GM23338 (cell line): Measurements from ENCODE around the gene PRXL2C. TPM values are rescaled to one million over a fixed set of nuclear protein-coding genes. Genes with fewer than 3 reads are reported as not detected.

Source experiments
- ATAC-seq: fragments of 200-7000 bp; cut with Tn5 transposase; 3 replicates; pipeline ENCODE4 v1.9.1; 2020
- DNase-seq: peaks from one replicate; pipeline ENCODE4 v3.0.0-alpha.2; 2015; ENCODE audit warnings: low spot score
- H2AFZ ChIP-seq: fragments of 200-600 bp; sonication (generic); 2 replicates; pipeline ENCODE4 v1.8.0; 2016; ENCODE audit warnings: antibody characterized with exemption, mild to moderate bottlenecking, moderate library complexity
- H3F3A ChIP-seq: fragments of 200-600 bp; sonication (generic); replicated peaks from 2 replicates; pipeline ENCODE4 v1.8.0; 2017; ENCODE audit warnings: antibody characterized with exemption, mixed run types, low read depth
- H3K27ac ChIP-seq: fragments of 200-600 bp; sonication (generic); 2 replicates; pipeline ENCODE4 v1.6.1; 2016; ENCODE audit warnings: low read depth
- H3K27me3 ChIP-seq: fragments of 200-600 bp; sonication (generic); 2 replicates; pipeline ENCODE4 v1.8.0; 2016; ENCODE audit warnings: mild to moderate bottlenecking, mixed run types, moderate library complexity; ENCODE audit not compliant: insufficient read depth
- H3K36me3 ChIP-seq: fragments of 200-600 bp; sonication (generic); 2 replicates; pipeline ENCODE4 v1.8.0; 2016; ENCODE audit warnings: mild to moderate bottlenecking; ENCODE audit not compliant: insufficient read depth
- H3K4me1 ChIP-seq: fragments of 200-600 bp; sonication (generic); 2 replicates; pipeline ENCODE4 v1.8.0; 2016; ENCODE audit warnings: mild to moderate bottlenecking, moderate library complexity; ENCODE audit not compliant: insufficient read depth
- H3K4me2 ChIP-seq: fragments of 200-600 bp; sonication (generic); 2 replicates; pipeline ENCODE4 v1.7.1; 2017; ENCODE audit warnings: mixed run types
- H3K4me3 ChIP-seq: fragments of 200-600 bp; sonication (generic); 2 replicates; pipeline ENCODE4 v1.6.1; 2016; ENCODE audit warnings: mixed run types
- H3K79me2 ChIP-seq: fragments of 200-600 bp; sonication (generic); replicated peaks from 2 replicates; pipeline ENCODE4 v1.8.0; 2017; ENCODE audit warnings: mild to moderate bottlenecking; ENCODE audit not compliant: insufficient read depth
- H3K9me2 ChIP-seq: fragments of 200-600 bp; sonication (generic); 2 replicates; pipeline ENCODE4 v1.8.0; 2017; ENCODE audit not compliant: insufficient read depth
- H4K20me1 ChIP-seq: fragments of 200-600 bp; sonication (generic); replicated peaks from 2 replicates; pipeline ENCODE4 v1.8.0; 2017; ENCODE audit warnings: mild to moderate bottlenecking; ENCODE audit not compliant: insufficient read depth
- H3K27ac Mint-ChIP-seq: 2 replicates; pipeline ENCODE4 v1.8.0; 2020; ENCODE audit warnings: inconsistent platforms, mild to moderate bottlenecking, moderate library complexity, mixed read lengths
- H3K27me3 Mint-ChIP-seq: 3 replicates; pipeline ENCODE4 v1.8.0; 2022; ENCODE audit warnings: low read depth, mild to moderate bottlenecking, moderate library complexity, mixed read lengths, inconsistent platforms; ENCODE audit not compliant: insufficient read depth, poor library complexity
- H3K36me3 Mint-ChIP-seq: 3 replicates; pipeline ENCODE4 v1.8.0; 2021; ENCODE audit warnings: low read depth, mild to moderate bottlenecking, inconsistent platforms, moderate library complexity, mixed read lengths
- H3K4me1 Mint-ChIP-seq: 3 replicates; pipeline ENCODE4 v1.8.0; 2020; ENCODE audit warnings: mild to moderate bottlenecking, inconsistent platforms, mixed read lengths
- H3K4me3 Mint-ChIP-seq: 3 replicates; pipeline ENCODE4 v1.8.0; 2021; ENCODE audit warnings: moderate library complexity, mild to moderate bottlenecking, inconsistent platforms, mixed read lengths
- H3K9me3 Mint-ChIP-seq: 3 replicates; pipeline ENCODE4 v1.8.0; 2020; ENCODE audit warnings: moderate library complexity, mild to moderate bottlenecking, inconsistent platforms, mixed read lengths
- CREB1 ChIP-seq: fragments of 250-450 bp; sonication (Bioruptor Pico); IDR thresholded peaks from 2 replicates; pipeline ENCODE4 v1.5.0; 2020; ENCODE audit warnings: low read depth, mild to moderate bottlenecking, moderate library complexity
- ETS1 ChIP-seq: IDR thresholded peaks from 2 replicates; pipeline ENCODE4 v1.6.1; 2016; ENCODE audit warnings: antibody characterized with exemption
- EZH2 ChIP-seq: fragments of 200-600 bp; sonication (generic); IDR thresholded peaks from one replicate; pipeline ENCODE4 v1.8.0; 2017; ENCODE audit warnings: antibody characterized with exemption, mild to moderate bottlenecking, low read depth; ENCODE audit not compliant: unreplicated experiment
- EZH2phosphoT487 ChIP-seq: fragments of 200-600 bp; sonication (generic); IDR thresholded peaks from one replicate; pipeline ENCODE4 v1.8.1; 2018; ENCODE audit warnings: antibody characterized with exemption; ENCODE audit not compliant: unreplicated experiment
- JUNB ChIP-seq: IDR thresholded peaks from one replicate; pipeline ENCODE4 v1.6.1; 2016; ENCODE audit warnings: antibody characterized with exemption; ENCODE audit not compliant: unreplicated experiment
- NANOG ChIP-seq: IDR thresholded peaks from 2 replicates; pipeline ENCODE4 v1.6.1; 2016; ENCODE audit warnings: antibody characterized with exemption, borderline replicate concordance
- POLR2AphosphoS5 ChIP-seq: IDR thresholded peaks from 2 replicates; pipeline ENCODE4 v1.6.1; 2016; ENCODE audit warnings: antibody characterized with exemption, low read depth
- STAT1 ChIP-seq: IDR thresholded peaks from one replicate; pipeline ENCODE4 v1.6.1; 2016; ENCODE audit warnings: antibody characterized with exemption; ENCODE audit not compliant: unreplicated experiment
- ZNF114 ChIP-seq: fragments of 250-450 bp; sonication (Bioruptor Pico); IDR thresholded peaks from 2 replicates; pipeline ENCODE4 v1.5.0; 2020; ENCODE audit warnings: mild to moderate bottlenecking, moderate library complexity
- ZNF331 ChIP-seq: fragments of 250-450 bp; sonication (Bioruptor Pico); IDR thresholded peaks from 2 replicates; pipeline ENCODE4 v1.5.0; 2020; ENCODE audit warnings: low read depth, mild to moderate bottlenecking, moderate library complexity
- ZNF462 ChIP-seq: fragments of 250-450 bp; sonication (Bioruptor Pico); IDR thresholded peaks from 2 replicates; pipeline ENCODE4 v1.5.0; 2020; ENCODE audit warnings: mild to moderate bottlenecking, moderate library complexity
- polyA plus RNA-seq: library from polyadenylated mRNA; unstranded; fragments of >200 nt; fragmentation: Nextera tagmentation; extraction: Ambion mirVana; gene quantifications from 2 replicates; pipeline ENCODE4 v1.2.1, GENCODE V29; 2016
- total RNA-seq: library from RNA; depleted of rRNA; stranded (reverse); fragments of >200 nt; shearing (Covaris generic); gene quantifications from 2 replicates; pipeline ENCODE4 v1.2.3, GENCODE V29; 2014
- TF ChIP-seq, protein P1 (sequence below), 2 experiments: fragments of 200-600 bp in 1 of 2; sonication (generic) in 1 of 2; conservative IDR thresholded peaks; 2 replicates each; pipeline versions ENCODE4 v1.5.1 to v1.6.1; 2016 to 2017; ENCODE audit warnings: antibody characterized with exemption in 2 of 2, low read depth in 2 of 2, mild to moderate bottlenecking in 2 of 2, moderate library complexity in 1 of 2
- TF ChIP-seq, protein P2 (sequence below): IDR thresholded peaks from one replicate; pipeline ENCODE4 v1.6.1; 2018; ENCODE audit warnings: antibody characterized with exemption; ENCODE audit not compliant: unreplicated experiment

Gene PRXL2C
- total and polyA plus RNA-seq, 2 experiments from 2014 or later: 5.2 to 7.9 TPM

DNA sequence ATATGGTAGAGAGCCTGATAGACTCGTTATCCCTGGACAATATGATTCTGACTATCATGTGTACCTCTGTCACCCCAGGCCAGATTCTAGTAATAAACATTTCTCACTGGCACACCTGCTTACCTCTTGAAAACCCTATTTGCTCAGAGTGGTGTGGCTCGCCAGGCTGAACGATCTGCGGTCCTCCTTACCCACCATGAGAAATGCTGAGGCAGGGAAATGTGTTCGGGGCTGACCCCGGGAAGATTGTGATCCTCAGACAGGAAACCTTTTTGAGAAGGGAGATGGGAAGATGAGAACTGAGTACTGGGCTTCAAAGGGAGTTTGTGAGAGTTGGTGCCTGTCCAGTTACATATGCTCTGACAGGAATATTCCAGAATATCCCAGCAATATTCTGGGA lies 10.7 kb upstream of the PRXL2C start (continued):
- TF ChIP-seq ZNF331 (CRISPR knock-in tag) (no peak), NANOG (no peak), STAT1 (no peak), POLR2AphosphoS5 (no peak), ETS1 (no peak), EZH2 (no peak), ZNF114 (CRISPR knock-in tag) (no peak)

DNA sequence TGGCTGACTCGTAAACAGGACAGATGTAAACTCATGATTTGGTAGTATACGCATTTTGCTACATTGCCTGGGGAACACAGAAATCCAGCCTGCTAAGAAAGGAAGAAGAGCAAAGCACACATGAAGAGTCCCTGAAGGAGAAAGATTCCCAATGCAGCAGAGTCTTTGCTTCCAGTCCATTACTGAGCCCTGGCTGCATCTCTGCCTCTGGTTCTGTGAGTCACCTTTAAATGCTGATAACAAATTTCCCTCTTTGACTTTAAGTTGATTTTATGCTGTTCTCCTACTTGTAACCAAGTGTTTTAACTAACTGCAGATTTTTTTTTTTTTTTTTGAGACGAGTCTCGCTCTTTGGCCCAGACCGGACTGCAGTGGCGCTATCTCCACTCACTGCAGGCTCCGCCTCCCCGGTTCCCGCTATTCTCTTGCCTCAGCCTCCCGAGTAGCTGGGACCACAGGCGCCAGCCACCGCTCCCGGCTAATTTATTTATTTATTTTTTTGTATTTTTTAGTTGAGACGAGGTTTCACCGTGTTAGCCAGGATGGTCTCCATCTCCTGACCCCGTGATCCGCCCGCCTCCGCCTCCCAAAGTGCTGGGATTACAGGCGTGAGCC lies 8.5 kb upstream of the PRXL2C start:
- Mint-ChIP-seq H3K36me3 (no peaks in the 10 kb centered on the region), H3K4me1 (no peaks in the 10 kb centered on the region), H3K9me3 (peaks cover 4% of the 10 kb centered on the region; the same call in 1 of the 3 replicates), H3K27me3 (peaks cover 8% of the 10 kb centered on the region), H3K27ac (no peak overlapping the region), H3K4me3 (no peak overlapping the region)
- no peak overlapping the region for H3K4me3 ChIP-seq
- no peaks in the 10 kb centered on the region for H3K79me2 ChIP-seq
- H3K36me3 ChIP-seq: no peaks in the 10 kb centered on the region
- no peak overlapping the region for H3K4me2 ChIP-seq
- DNase-seq: peak; percentile 19
- H3F3A ChIP-seq: no peaks in the 10 kb centered on the region
- no peak for ATAC-seq
- no peaks in the 10 kb centered on the region for H4K20me1 ChIP-seq
- H2AFZ ChIP-seq: peak overlapping the region; percentile 78; the same call in 1 of the 2 replicates
- H3K9me2 ChIP-seq: no peaks in the 10 kb centered on the region
- no peaks in the 10 kb centered on the region for H3K4me1 ChIP-seq
- H3K27me3 ChIP-seq: no peaks in the 10 kb centered on the region
- no peak overlapping the region for H3K27ac ChIP-seq
- TF ChIP-seq, protein P1, sequence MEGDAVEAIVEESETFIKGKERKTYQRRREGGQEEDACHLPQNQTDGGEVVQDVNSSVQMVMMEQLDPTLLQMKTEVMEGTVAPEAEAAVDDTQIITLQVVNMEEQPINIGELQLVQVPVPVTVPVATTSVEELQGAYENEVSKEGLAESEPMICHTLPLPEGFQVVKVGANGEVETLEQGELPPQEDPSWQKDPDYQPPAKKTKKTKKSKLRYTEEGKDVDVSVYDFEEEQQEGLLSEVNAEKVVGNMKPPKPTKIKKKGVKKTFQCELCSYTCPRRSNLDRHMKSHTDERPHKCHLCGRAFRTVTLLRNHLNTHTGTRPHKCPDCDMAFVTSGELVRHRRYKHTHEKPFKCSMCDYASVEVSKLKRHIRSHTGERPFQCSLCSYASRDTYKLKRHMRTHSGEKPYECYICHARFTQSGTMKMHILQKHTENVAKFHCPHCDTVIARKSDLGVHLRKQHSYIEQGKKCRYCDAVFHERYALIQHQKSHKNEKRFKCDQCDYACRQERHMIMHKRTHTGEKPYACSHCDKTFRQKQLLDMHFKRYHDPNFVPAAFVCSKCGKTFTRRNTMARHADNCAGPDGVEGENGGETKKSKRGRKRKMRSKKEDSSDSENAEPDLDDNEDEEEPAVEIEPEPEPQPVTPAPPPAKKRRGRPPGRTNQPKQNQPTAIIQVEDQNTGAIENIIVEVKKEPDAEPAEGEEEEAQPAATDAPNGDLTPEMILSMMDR (conservative IDR thresholded peaks at IDR 0.05; ENCODE audit: low read depth in 2 of 2): no peak
- TF ChIP-seq ZNF114 (CRISPR knock-in tag): no peak
- TF ChIP-seq ZNF462: no peak
- TF ChIP-seq CREB1 (CRISPR knock-in tag): no peak
- no peak for TF ChIP-seq POLR2AphosphoS5
- TF ChIP-seq STAT1: no peak
- TF ChIP-seq EZH2phosphoT487: no peak
- TF ChIP-seq, protein P2, sequence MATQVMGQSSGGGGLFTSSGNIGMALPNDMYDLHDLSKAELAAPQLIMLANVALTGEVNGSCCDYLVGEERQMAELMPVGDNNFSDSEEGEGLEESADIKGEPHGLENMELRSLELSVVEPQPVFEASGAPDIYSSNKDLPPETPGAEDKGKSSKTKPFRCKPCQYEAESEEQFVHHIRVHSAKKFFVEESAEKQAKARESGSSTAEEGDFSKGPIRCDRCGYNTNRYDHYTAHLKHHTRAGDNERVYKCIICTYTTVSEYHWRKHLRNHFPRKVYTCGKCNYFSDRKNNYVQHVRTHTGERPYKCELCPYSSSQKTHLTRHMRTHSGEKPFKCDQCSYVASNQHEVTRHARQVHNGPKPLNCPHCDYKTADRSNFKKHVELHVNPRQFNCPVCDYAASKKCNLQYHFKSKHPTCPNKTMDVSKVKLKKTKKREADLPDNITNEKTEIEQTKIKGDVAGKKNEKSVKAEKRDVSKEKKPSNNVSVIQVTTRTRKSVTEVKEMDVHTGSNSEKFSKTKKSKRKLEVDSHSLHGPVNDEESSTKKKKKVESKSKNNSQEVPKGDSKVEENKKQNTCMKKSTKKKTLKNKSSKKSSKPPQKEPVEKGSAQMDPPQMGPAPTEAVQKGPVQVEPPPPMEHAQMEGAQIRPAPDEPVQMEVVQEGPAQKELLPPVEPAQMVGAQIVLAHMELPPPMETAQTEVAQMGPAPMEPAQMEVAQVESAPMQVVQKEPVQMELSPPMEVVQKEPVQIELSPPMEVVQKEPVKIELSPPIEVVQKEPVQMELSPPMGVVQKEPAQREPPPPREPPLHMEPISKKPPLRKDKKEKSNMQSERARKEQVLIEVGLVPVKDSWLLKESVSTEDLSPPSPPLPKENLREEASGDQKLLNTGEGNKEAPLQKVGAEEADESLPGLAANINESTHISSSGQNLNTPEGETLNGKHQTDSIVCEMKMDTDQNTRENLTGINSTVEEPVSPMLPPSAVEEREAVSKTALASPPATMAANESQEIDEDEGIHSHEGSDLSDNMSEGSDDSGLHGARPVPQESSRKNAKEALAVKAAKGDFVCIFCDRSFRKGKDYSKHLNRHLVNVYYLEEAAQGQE: no peak
- no peak for TF ChIP-seq JUNB
